ENCODE measurements around the gene IFI16. TPM values are rescaled to one million over a fixed set of nuclear protein-coding genes. Genes with fewer than 3 reads are reported as not detected.
A peak's percentile ranks its signal among the peaks of the same experiment; 100 is the strongest.

IFI16 gene
- total RNA-seq, 2 donors from 2014 or later, result 31.1 to 41.2 TPM

DNA sequence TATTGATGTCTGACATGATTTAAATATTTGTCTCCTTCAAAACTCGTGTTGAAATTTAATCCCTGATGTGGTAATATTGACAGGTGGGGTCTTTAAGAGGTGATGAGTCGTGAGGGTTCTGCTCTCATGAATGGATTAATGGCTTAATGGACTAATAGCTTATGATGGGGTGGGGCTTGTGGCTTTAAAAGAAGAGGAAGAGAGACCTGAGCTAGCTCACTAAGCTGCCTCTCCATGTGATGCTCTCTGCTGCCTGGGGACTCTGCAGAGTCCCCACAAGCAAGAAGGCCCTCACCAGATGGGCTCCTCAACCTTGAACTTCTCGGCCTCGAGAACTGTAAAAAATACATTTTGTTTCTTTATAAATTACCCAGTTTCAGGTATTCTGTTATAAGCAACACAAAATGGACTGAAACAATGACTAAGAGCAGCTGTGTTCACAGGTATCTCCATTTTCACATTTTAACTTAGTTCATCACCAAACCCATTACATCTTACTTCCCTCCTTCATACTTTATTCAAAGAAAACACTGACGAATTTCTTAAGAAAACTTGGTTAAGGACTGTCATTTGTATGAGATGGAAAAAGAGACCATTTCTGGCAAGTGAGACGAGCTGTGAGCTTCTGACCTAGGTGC, 79.0 kb downstream of the IFI16 start:
- H3K9me3 ChIP-seq, result no peaks in the 10 kb centered on the region
- no peak for DNase-seq (ENCODE audit: low spot score)
- H3K4me3 ChIP-seq, result no peak overlapping the region
- TF ChIP-seq, protein P1, sequence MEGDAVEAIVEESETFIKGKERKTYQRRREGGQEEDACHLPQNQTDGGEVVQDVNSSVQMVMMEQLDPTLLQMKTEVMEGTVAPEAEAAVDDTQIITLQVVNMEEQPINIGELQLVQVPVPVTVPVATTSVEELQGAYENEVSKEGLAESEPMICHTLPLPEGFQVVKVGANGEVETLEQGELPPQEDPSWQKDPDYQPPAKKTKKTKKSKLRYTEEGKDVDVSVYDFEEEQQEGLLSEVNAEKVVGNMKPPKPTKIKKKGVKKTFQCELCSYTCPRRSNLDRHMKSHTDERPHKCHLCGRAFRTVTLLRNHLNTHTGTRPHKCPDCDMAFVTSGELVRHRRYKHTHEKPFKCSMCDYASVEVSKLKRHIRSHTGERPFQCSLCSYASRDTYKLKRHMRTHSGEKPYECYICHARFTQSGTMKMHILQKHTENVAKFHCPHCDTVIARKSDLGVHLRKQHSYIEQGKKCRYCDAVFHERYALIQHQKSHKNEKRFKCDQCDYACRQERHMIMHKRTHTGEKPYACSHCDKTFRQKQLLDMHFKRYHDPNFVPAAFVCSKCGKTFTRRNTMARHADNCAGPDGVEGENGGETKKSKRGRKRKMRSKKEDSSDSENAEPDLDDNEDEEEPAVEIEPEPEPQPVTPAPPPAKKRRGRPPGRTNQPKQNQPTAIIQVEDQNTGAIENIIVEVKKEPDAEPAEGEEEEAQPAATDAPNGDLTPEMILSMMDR (IDR thresholded peaks at IDR 0.05), result no peak
- no peaks in the 10 kb centered on the region for H3K4me1 ChIP-seq
- no peaks in the 10 kb centered on the region for H3K36me3 ChIP-seq
- H3K27ac ChIP-seq, result no peak overlapping the region
- H3K27me3 ChIP-seq, result no peaks in the 10 kb centered on the region

DNA sequence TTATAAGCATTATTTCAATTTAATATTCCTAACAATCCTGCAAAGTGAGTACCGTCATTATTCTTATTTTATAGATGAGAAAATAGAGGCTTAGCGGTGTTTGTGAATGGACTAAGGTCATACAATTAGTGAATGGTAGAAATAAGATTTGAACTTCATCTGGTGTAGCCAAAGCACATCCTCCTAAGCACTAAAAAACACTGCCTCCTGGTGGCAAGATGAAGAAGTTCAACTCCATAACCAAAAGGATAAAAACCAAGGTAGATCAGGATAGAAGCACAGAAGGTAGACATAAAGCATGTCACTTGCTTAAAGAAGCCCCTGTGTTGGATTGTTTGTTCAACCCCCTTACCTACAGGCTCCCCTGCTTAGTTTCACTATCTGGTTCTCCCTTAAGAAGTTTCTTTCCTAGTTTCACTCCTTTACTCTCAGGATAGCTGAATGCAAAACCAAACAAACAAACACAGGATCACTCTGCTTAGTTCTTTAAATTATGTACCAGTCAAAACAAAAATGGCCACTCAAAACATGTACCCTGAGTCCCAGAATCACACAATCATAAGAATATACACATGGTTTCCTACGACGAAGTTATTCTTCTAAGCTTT, 79.6 kb downstream of the IFI16 start:
- no peak for DNase-seq (ENCODE audit: low spot score)
- no peaks in the 10 kb centered on the region for H3K27me3 ChIP-seq
- no peak overlapping the region for H3K27ac ChIP-seq
- H3K4me3 ChIP-seq, result no peak overlapping the region
- H3K9me3 ChIP-seq, result no peaks in the 10 kb centered on the region
- no peaks in the 10 kb centered on the region for H3K4me1 ChIP-seq
- TF ChIP-seq, protein P1 (IDR thresholded peaks at IDR 0.05), result peak; percentile 21 to 58
- no peaks in the 10 kb centered on the region for H3K36me3 ChIP-seq

DNA sequence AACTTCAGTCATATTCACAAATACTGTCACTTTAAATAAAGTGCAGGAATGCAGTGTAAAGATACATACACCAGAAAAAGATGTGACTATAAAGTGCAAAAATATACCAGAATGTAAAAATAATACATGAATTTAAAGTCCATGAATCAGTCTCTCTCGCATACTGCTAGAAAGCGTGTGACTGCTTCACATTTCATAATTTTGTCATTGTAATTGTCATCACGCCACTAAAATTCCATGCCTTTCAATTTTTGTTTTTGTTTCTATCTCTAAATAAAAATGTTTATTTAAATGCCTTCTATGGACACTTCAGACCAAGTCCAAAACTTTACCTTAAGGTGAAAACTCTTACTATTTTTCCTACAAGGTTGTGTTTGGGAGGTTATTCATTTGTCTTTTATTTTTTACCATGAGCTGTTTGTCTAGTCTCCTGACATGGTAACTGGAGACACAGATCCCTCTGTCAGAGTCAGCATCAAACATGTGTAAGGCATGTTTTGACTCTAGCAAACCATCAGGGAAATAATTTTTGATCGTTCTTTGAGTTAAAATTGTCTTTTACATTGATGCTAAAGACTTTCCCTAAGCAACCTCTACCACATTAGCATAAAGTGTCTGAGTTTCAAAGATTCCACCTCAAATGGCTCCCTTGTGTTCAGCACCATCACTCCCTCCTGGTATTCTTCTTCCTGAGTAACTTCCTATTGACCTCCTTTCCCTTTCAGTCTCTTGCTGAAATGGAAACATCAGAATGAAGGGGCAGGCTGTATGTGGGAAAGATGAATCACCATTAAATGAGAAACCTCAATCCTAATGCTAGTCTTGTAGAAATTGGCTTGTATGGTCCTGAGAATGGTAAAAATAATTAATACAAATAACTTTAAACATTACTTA, 80.8 kb downstream of the IFI16 start:
- Histone ChIP-seq H3K4me3 (no peak overlapping the region), H3K27ac (no peak overlapping the region), H3K36me3 (no peaks in the 10 kb centered on the region), H3K9me3 (no peaks in the 10 kb centered on the region), H3K27me3 (no peaks in the 10 kb centered on the region), H3K4me1 (no peaks in the 10 kb centered on the region)
- no peak for DNase-seq (ENCODE audit: low spot score)
- TF ChIP-seq, protein P1 (IDR thresholded peaks at IDR 0.05), result no peak

DNA sequence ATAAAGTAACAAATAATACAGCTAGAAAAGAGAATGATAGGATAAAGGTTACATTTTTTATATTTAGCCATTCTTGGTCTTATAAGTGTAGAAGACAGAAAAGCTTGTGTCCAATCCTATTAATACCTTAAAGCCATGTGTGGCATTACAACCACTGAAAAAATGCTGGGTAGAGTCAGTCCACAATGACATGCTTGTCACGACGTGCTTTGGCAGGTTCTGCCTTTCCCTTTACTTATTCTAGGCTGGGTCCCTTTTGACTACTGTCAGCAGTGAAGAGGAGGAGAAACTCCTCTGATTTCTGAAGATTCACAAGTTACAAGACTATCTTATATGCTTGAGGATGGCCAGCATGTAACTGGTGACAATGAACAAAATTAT, 81.5 kb downstream of the IFI16 start:
- H3K4me3 ChIP-seq, result no peak overlapping the region
- TF ChIP-seq, protein P1 (IDR thresholded peaks at IDR 0.05), result no peak
- no peak overlapping the region for H3K27ac ChIP-seq
- H3K27me3 ChIP-seq, result no peaks in the 10 kb centered on the region
- H3K36me3 ChIP-seq, result no peaks in the 10 kb centered on the region
- no peaks in the 10 kb centered on the region for H3K9me3 ChIP-seq
- DNase-seq (ENCODE audit: low spot score), result no peak
- no peaks in the 10 kb centered on the region for H3K4me1 ChIP-seq

DNA sequence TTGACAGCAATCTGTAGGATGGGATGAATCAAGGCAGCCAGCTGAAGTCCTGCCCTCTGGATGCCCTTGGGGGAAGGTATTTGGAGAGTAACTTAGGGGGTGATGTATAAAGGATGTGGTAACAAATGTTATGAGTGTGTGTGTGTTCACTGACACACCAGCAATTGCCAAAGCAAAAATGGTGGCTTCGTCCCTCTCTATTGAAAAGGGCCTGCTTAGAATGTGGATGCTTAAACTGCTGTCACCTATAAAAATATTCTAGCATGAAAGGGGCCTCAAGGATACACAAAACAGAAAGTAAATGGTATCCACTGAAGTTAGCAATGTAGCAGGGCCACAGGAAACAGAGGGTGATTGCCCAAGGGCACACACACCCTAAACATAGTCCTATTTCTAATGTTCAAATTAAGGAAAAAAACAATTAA, 81.9 kb downstream of the IFI16 start:
- Histone ChIP-seq H3K27ac (no peak overlapping the region), H3K4me3 (no peak overlapping the region), H3K27me3 (no peaks in the 10 kb centered on the region), H3K4me1 (no peaks in the 10 kb centered on the region), H3K9me3 (no peaks in the 10 kb centered on the region), H3K36me3 (no peaks in the 10 kb centered on the region)
- DNase-seq (ENCODE audit: low spot score), result no peak
- TF ChIP-seq, protein P1 (IDR thresholded peaks at IDR 0.05), result no peak

All from right atrium auricular region (tissue), 2 donors.